Upper lobe of left lung (tissue), 4 donors: ENCODE measurements around the gene CD3D.

ENCODE experiments used
- CTCF ChIP-seq, 6 experiments: fragments of 450-650 bp in 4 of 6; fragments of 200-600 bp in 2 of 6; sonication (generic) in 2 of 6; IDR thresholded peaks; one replicate each; pipeline ENCODE4 v1.5.1; 2016 to 2019; ENCODE audit warnings: antibody characterized with exemption in 6 of 6
- POLR2AphosphoS5 ChIP-seq, 2 donors: sonication (generic); formaldehyde crosslinking; IDR thresholded peaks; one replicate each; pipeline ENCODE4 v1.5.1; 2017; ENCODE audit warnings: antibody characterized with exemption in 2 of 2

GRCh38 chr11:118295199-118295598 is 47.3 kb downstream of the CD3D start:
- TF ChIP-seq POLR2AphosphoS5 (IDR thresholded peaks at IDR 0.05) (no peak), CTCF (IDR thresholded peaks at IDR 0.05) (no peak)
